Measurements from ENCODE around the gene APOBEC3C.
"Not testable (repeated sequence)": the region's sequence is repeated elsewhere in the genome, so short reads cannot be mapped to it uniquely, and the experiment has no call there.

Gene APOBEC3C

DNA sequence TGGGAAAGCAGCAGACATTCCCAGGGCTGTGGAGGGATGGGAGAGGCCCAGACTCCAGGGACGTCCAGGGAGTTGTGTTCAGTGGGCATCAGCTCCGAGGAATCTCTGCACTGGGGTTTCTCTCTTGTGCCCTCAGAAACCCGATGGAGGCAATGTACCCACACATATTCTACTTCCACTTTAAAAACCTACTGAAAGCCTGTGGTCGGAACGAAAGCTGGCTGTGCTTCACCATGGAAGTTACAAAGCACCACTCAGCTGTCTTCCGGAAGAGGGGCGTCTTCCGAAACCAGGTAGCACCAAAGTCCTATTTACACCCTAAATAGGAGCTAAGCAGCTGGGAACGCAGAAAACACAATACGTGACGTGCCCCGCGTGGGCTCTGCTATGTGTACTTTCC, 15.2 kb downstream of the APOBEC3C start:
- TF ChIP-seq, protein P1, sequence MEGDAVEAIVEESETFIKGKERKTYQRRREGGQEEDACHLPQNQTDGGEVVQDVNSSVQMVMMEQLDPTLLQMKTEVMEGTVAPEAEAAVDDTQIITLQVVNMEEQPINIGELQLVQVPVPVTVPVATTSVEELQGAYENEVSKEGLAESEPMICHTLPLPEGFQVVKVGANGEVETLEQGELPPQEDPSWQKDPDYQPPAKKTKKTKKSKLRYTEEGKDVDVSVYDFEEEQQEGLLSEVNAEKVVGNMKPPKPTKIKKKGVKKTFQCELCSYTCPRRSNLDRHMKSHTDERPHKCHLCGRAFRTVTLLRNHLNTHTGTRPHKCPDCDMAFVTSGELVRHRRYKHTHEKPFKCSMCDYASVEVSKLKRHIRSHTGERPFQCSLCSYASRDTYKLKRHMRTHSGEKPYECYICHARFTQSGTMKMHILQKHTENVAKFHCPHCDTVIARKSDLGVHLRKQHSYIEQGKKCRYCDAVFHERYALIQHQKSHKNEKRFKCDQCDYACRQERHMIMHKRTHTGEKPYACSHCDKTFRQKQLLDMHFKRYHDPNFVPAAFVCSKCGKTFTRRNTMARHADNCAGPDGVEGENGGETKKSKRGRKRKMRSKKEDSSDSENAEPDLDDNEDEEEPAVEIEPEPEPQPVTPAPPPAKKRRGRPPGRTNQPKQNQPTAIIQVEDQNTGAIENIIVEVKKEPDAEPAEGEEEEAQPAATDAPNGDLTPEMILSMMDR (conservative IDR thresholded peaks at IDR 0.05; ENCODE audit: low read length) = no peak
- no peak overlapping the region for H3K4me3 ChIP-seq (ENCODE audit: low read length)
- no peak for DNase-seq (ENCODE audit: low read depth)

DNA sequence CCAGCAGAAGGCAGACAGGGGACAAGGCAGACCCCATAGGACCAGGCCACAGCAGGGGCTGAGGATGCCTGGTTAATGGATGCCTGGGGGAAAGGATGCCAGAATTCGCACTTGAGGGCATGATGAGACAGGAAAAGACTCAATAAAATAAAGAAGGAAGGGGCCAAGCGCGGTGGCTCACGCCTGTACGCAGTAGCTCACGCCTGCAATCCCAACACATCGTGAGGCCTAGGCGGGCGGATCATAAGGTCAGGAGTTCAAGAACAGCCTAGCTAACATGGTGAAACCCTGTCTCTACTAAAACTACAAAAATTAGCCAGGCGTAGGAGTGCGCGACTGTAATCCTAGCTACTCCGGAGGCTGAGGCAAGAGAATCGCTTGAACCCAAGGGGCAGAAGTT, 16.6 kb downstream of the APOBEC3C start:
- TF ChIP-seq, protein P1 (conservative IDR thresholded peaks at IDR 0.05; ENCODE audit: low read length) = no peak
- DNase-seq (ENCODE audit: low read depth) = no peak
- no peak overlapping the region for H3K4me3 ChIP-seq (ENCODE audit: low read length)

DNA sequence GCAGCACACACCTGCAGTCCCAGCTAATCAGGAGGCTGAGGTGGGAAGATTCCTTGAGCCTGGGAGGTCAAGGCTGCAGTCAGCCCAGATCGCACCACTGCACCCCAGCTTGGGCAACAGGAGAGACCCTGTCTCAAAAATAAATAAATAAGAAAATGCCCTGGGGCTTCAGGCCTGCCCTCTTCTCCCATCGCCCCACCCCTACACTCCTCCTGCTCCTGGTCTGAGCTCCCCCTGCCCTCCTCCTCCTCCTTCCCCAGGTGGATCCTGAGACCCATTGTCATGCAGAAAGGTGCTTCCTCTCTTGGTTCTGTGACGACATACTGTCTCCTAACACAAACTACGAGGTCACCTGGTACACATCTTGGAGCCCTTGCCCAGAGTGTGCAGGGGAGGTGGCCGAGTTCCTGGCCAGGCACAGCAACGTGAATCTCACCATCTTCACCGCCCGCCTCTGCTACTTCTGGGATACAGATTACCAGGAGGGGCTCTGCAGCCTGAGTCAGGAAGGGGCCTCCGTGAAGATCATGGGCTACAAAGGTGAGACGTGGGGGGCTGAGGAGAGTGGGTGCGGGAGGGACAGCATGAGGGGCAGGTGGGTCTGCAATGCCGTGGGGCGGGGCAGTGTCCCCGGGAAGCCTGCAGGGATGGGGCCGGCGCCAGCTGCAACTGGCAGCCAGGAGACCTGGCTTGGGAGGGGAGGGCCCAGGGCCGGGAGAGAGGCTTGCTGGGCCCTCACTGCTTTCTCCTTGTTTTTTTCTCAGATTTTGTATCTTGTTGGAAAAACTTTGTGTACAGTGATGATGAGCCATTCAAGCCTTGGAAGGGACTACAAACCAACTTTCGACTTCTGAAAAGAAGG, 17.6 kb downstream of the APOBEC3C start:
- not testable (repeated sequence) for DNase-seq (ENCODE audit: low read depth); H3K4me3 ChIP-seq (ENCODE audit: low read length)

DNA sequence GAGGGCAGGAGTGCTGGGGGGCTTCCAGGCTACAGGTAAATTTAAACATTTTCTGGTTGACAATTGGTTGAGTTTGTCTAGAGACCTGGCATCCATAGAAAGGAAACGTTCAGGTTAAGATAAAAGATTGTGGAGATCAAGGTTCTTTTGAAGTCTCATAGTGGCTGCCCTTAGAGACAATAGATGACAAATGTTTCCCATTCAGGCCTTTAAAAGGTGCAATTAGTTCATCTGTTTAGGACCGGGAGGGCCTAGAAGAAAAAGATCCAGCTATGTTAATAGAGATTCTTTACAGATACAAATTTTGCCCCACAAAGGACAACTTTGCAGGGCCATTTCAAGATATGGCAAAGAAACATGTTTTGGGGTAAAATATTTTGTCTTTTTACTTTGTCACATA, 23.0 kb downstream of the APOBEC3C start:
- DNase-seq (ENCODE audit: low read depth); H3K4me3 ChIP-seq (ENCODE audit: low read length): not testable (repeated sequence)

DNA sequence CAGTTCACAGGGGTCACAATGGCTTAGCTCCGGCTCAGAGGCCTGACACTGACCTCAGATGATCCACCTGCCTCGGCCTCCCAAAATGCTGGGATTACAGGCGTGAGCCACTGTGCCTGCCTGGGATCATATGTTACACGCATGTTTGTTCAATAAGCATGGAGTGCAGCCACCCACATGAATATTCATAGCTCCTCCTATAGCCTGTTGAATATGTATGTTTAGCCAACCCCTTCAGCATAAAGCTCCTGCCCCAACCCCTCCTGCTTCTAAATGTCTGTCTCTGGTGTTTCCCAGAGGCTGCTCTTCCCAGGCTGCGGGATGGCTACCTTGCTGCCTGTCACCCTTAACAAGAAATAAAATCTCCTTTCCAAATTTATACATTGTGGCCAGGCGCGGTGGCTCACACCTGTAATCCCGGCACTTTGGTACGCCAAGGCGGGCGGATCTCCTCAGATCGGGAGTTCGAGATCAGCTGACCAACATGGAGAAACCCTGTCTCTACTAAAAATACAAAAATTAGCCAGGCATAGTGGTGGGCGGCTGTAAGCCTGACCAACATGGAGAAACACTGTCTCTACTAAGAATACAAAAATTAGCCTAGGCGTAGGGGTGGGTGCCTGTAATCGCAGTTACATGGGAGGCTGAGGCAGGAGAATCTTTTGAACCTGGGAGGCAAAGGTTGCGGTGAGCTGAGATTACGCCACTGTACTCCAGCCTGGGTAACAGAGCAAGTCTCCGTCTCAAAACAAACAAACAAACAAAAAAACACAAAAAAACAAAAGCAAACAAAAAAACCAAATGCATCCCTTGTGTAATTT, 25.5 kb downstream of the APOBEC3C start:
- TF ChIP-seq, protein P1 (conservative IDR thresholded peaks at IDR 0.05; ENCODE audit: low read length) = no peak
- no peak overlapping the region; the same call in 1 of the 2 replicates for H3K4me3 ChIP-seq (ENCODE audit: low read length)
- no peak for DNase-seq (ENCODE audit: low read depth)

DNA sequence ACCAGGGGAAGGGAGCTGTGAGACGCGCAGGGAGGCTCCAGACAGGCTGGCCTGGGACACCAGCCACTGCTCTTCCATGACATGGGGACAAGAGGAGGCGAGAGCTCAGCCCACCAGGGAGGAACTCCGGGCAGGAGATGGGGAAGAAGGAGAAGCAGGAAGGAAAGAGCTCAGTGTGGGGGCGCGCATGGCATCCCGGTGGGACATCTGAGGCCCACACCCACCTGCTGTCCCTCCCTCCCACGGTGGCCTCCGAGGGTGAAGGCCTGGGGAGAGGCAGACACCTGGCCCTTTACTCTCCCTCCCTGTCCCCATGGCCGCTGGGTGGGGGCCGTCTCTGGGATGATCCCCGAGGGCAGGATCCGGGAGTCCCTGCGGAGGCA, 26.1 kb downstream of the APOBEC3C start:
- not testable (repeated sequence) for DNase-seq (ENCODE audit: low read depth)
- H3K4me3 ChIP-seq (ENCODE audit: low read length) = peak overlapping the region; percentile 73

DNA sequence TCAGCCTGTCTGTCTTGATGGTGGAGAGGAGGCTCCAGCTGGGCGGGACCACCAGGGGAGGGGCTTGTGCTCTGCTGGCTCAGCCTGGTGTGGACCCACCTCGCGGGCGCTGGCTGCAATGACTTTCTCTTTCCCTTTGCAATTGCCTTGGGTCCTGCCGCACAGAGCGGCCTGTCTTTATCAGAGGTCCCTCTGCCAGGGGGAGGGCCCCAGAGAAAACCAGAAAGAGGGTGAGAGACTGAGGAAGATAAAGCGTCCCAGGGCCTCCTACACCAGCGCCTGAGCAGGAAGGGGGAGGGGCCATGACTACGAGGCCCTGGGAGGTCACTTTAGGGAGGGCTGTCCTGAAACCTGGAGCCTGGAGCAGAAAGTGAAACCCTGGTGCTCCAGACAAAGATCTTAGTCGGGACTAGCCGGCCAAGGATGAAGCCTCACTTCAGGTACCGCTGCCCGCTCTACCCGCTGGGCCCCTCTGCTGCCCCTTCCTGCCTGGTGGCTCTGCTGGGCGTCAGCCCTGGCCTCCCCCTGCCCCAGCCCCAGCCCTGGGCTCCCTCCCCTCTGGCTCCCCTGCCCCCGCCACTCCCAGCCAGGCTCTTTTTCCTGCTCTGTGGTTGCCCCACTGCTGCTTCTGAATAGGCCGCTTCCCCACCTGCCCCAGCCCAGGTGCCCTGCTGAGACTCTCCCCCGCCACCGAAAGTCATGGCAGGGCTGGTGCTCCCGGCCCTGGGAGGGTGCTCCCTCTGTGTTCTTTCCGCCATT, 26.7 kb downstream of the APOBEC3C start, which contains the start of gene APOBEC3F:
Gene APOBEC3F, plus strand, starts transcription at position 327 of the 759 bp plus-strand sequence. Its CDS starts 97 bp downstream, at position 424.
- peak; percentile 41 for DNase-seq (ENCODE audit: low read depth)
- peak within 1 kb of the TSS; percentile 73 for H3K4me3 ChIP-seq (ENCODE audit: low read length)

DNA sequence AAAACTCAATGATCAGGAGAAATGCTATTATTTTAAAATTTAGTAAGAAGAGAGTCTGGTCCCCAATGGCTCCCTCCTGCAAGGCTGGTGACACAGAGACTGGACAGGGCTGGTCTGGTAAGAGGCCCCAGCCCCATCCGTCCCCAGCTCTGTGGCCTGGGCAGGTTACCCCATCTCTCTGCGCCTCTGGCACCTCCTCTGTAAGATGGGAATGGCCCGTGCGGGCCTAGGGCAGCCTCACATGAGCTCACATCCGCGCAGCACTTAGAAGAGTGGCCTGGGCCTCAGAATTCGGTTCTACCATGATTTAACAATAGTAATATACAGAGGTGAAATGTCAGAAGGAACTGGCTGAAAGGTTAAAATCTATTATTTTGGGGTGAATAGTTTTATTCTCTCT, 27.9 kb downstream of the APOBEC3C start:
- no peak for DNase-seq (ENCODE audit: low read depth)
- TF ChIP-seq, protein P1 (conservative IDR thresholded peaks at IDR 0.05; ENCODE audit: low read length) = no peak
- no peak overlapping the region for H3K4me3 ChIP-seq (ENCODE audit: low read length)

DNA sequence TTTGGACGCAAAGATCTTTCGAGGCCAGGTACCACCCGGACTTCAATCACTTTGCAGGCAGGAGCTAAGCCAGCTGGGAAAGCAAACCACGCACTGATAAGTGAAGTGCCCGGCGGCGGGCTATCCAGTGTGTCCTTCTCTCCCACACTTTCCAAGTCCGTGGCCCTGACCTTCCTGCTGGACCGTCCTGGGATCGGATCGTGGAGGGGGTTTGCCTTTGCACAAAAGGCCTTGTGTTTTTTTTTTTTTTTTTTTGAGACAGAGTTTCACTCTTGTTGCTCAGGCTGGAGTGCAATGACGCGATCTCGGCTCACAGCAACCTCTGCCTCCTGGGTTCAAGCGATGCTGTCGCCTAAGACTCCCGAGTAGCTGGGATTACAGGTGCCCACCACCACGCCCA, 29.0 kb downstream of the APOBEC3C start:
- DNase-seq (ENCODE audit: low read depth); H3K4me3 ChIP-seq (ENCODE audit: low read length): not testable (repeated sequence)

DNA sequence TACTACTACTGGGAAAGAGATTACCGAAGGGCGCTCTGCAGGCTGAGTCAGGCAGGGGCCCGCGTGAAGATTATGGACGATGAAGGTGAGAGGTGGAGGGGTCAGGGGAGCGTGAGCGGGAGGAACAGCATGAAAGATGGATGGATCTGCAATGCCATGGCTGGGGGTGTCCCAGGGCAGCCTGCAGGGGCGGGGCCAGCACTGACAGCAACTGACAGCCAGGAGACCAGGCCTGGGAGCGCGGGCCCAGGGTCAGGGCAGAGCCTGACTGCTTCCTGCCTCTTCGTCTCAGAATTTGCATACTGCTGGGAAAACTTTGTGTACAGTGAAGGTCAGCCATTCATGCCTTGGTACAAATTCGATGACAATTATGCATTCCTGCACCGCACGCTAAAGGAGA, 31.1 kb downstream of the APOBEC3C start:
- DNase-seq (ENCODE audit: low read depth); H3K4me3 ChIP-seq (ENCODE audit: low read length): not testable (repeated sequence)

DNA sequence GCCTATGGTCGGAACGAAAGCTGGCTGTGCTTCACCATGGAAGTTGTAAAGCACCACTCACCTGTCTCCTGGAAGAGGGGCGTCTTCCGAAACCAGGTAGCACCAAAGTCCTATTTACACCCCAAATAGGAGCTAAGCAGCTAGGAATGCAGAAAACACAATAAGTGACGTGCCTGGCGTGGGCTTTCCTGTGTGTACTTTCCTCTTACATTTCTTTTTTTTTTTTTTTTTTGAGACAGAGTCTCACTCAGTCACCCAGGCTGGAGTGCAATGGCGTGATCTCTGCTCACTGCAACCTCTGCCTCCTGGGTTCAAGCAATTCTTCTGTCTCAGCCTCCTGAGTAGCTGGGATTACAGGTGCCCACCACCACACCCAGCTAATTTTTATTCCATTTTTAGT, 35.4 kb downstream of the APOBEC3C start:
- DNase-seq (ENCODE audit: low read depth); H3K4me3 ChIP-seq (ENCODE audit: low read length): not testable (repeated sequence)

DNA sequence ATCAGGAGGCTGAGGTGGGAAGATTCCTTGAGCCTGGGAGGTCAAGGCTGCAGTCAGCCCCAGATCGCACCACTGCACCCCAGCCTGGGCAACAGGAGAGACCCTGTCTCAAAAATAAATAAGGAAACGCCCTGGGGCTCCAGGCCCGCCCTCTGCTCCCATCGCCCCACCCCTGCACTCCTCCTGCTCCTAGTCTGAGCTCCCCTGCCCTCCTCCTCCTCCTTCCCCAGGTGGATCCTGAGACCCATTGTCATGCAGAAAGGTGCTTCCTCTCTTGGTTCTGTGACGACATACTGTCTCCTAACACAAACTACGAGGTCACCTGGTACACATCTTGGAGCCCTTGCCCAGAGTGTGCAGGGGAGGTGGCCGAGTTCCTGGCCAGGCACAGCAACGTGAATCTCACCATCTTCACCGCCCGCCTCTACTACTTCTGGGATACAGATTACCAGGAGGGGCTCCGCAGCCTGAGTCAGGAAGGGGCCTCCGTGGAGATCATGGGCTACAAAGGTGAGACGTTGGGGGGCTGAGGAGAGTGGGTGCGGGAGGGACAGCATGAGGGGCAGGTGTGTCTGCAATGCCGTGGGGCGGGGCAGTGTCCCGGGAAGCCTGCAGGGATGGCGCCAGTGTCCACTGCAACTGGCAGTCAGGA, 37.9 kb downstream of the APOBEC3C start:
- not testable (repeated sequence) for H3K4me3 ChIP-seq (ENCODE audit: low read length); DNase-seq (ENCODE audit: low read depth)
